AML-193 (cell line): ENCODE measurements around the gene MAP2K5.
"Not testable (repeated sequence)": the region's sequence is repeated elsewhere in the genome, so short reads cannot be mapped to it uniquely, and the experiment has no call there.

Experiments
- DNase-seq, 2 experiments: peaks; one replicate each; lab custom pipeline; 2025; lab: John Stamatoyannopoulos, UW

The MAP2K5 gene

DNA sequence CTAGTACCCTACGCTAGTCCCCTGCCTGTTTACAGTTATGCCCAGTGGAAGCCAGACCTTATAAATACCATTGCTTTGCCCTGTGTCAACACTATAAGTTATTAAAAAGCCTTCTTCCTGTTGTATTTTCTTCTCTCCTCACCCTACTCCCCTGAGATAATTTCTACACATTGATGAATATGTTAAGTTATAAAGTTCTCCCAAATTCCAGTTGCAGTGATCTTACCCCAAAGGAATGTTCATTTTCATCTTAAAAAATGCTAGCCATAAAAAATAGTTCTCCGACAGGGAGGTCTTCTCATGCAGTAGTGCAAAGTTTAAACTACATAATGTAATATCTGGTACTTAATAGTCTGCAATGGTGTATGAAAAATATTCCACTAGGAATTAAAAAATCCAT lies 58.6 kb downstream of the MAP2K5 start:
- no peak for DNase-seq

- no peak for DNase-seq
These were observed 60.6 kb downstream of the MAP2K5 start for GRCh38 chr15:67603063-67603462.

DNA sequence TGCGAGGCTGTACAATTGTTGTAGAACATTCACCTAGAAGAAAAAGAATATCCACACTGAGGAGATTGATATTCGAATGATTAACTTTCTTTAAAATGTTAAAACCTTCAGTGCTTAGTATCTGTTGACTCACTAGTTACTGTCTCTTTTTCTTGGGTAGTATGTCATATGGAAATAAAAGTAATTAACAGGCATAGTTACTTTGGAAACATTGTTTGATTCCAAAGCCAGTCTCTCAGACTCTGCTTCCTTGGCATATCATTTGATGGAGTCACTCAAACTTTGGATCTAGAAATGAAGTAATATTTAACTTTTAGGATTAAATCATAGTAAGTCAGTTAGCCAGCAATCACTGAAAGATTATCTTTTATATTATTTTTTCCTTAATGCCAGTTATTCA lies 63.4 kb downstream of the MAP2K5 start:
- DNase-seq: no peak

GRCh38 chr15:67606742-67607141 lies 64.2 kb downstream of the MAP2K5 start:
- no peak for DNase-seq

GRCh38 chr15:67607329-67607728 lies 64.8 kb downstream of the MAP2K5 start:
- no peak for DNase-seq

- no peak for DNase-seq
These were observed 65.6 kb downstream of the MAP2K5 start for GRCh38 chr15:67607959-67608637.

DNA sequence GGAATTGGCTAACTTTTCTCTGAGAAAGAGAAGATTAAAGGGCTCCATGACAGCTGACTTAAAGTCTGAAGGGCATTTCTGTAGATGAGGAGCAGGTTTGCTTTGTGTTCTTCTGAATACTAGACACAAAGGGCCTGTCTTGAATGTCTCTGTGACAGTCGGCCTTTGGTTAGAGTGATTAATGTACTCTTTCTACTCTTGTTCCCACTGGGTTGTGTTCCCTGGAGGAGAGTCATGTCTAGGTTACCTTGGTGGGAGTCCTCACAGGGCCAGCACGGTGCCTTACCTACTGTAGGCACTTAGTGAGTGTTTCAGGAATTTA lies 66.1 kb downstream of the MAP2K5 start:
- DNase-seq: no peak

DNA sequence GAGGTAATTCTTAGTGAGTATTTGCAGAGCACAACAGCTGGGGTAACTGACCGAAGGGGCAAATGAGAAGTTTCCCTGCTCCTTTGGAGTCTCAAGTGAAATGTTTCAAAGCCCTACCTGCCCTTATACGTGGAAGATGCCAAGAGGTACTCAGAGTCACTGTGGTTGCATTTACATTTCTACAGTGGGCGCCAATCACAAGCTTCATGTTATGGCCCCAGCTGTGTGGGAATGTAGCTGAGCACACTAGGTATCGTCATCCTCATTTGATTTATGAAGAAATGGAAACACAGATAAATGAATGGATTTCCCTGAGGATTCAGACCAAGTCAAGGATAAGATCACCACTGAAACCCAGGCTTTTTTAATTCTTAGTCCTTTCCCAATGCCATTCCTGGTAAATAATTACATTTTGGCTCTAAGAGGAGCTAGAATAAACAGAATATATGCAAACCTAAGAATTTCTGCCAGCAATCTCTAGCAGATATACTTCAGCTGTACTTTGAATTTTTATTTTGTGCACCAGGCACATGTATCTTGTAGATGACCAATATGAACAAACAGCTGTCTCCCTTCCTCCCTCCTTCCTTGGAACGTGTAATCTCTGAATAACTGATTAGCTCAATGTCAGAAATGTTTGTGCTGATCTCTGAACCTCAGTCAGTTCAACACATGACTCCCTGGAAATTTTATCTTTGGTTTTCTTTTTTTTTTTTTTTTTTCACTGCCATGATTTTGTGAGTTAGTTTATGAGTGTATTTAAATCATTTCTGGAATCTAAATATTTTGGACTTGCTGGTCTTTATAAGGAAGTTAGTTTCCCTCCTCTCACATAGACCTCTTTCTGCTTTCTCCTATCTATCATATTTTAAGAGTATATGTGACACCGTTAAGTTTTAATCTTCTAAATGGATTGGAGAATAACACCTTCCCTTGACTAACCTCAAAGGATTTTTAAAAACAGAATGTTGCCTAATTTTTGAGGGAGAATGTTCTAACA lies 69.2 kb downstream of the MAP2K5 start:
- no peak for DNase-seq

GRCh38 chr15:67613211-67613610 lies 70.7 kb downstream of the MAP2K5 start:
- no peak for DNase-seq

DNA sequence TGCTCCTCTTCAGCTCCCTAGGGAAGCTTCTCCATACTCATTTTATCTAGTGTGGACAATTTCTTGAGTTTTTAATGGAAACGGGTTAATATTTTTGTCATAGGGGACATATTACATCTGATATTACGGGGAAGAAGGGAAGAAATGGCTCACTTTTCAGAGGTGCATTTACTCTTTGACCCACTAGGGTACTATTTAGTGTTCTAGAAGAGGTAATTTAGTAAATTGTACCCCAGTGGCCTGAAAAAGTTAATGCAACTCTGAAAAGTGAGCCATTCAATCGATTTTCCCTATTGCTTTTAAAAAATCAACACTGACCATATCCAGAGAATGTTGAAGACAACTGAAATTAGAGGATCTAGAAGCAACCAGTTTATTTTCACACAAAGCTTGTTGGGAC lies 71.2 kb downstream of the MAP2K5 start:
- no peak for DNase-seq

DNA sequence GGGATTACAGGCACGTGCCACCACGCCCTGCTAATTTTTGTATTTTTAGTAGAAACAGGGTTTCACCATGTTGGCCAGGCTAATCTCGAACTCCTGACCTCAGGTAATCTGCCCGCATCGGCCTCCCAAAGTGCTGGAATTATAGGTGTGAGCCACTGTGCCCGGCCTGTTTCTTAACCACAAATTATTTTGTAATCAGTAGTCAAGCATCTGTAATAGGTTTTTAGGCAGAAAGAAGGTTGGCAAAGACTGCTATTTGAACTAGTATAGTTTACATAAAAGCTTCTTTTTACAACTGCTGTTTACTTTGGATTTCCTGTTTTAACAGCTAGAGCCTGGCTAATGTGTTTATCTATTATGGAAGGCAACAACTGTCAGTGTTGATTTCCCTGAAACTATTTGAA lies 72.6 kb downstream of the MAP2K5 start:
- DNase-seq: not testable (repeated sequence)

- DNase-seq: no peak
These were observed 75.8 kb downstream of the MAP2K5 start for GRCh38 chr15:67618297-67618696.

DNA sequence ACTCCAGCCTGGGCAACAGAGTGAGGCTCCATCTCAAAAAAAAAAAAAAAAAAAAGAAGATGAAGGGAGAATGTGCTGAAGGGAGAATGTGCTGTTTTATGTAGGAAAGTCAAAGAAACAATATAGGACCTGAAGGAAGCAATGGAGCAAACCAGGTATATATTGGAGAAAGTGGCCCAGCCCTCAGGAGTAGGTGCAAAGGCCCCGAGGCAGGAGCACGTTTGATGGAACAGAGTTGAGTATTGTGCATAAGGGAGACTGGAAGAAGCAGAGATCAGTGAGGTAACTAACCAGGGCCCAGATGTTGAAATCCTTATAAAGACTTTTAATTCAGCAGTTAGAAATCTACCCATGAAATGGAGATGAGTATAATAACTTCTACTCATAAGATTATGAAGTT lies 79.6 kb downstream of the MAP2K5 start:
- no peak for DNase-seq

- DNase-seq: no peak
These were observed 89.8 kb downstream of the MAP2K5 start for GRCh38 chr15:67632261-67632660.

- DNase-seq: not testable (repeated sequence)
These were observed 93.4 kb downstream of the MAP2K5 start for GRCh38 chr15:67635950-67636349.

DNA sequence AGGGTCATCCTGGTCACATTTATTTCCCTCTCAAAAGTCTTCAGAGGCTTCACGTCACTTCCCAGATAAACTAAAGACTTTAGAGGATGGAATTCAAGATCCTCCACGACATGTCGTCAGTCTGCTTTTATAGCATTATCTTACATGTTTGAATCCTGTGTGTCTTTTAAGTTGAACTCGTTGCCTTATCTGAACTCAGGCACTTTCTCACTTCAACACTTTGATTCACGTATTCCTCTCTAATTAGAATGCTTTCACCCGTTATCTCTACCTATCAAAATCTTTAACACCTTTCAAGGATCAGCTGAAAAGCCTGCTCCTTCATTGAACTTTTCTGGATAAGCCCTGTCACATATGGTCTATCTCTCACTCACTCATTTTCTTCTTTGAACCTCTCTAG lies 97.1 kb downstream of the MAP2K5 start:
- DNase-seq: no peak

GRCh38 chr15:67641453-67641852 lies 99.0 kb downstream of the MAP2K5 start:
- DNase-seq: no peak

- no peak for DNase-seq
These were observed 104.3 kb downstream of the MAP2K5 start for GRCh38 chr15:67646847-67647246.

DNA sequence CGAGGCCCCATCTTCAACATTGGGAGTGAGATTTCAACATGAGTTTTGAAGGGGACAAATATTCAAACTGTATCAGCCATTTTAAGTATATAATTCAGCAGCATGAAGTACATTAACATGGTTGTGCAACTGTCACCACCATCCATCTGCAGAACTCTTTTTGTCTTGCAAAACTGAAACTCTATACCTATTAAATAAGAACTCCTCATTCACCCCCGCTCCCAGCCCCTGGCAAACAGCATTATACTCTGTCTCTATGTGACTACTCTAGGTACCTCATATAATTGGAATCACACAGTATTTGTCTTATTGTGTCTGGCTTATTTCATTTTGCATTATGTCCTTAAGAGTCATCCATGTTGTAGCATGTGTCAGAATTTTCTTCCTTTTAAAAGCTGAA lies 110.1 kb downstream of the MAP2K5 start:
- no peak for DNase-seq

DNA sequence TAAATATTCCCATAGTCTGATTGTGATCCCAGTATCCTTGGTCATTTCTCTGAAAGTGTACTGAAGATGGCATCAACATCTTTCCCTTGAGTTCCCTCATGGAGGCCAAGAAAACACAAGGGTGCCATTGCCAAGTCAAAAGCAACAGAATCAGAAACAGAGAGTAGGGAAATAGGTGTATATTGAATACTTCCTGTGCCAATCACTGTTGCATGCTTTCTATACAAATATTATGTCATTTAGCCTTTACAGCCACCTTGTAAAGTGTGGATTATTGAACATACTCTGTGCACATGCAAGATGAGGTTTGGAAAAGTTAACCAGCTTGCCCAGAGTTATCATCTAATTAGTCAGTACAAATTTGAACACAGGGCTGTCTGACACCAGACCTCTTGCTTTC lies 117.9 kb downstream of the MAP2K5 start:
- no peak for DNase-seq

DNA sequence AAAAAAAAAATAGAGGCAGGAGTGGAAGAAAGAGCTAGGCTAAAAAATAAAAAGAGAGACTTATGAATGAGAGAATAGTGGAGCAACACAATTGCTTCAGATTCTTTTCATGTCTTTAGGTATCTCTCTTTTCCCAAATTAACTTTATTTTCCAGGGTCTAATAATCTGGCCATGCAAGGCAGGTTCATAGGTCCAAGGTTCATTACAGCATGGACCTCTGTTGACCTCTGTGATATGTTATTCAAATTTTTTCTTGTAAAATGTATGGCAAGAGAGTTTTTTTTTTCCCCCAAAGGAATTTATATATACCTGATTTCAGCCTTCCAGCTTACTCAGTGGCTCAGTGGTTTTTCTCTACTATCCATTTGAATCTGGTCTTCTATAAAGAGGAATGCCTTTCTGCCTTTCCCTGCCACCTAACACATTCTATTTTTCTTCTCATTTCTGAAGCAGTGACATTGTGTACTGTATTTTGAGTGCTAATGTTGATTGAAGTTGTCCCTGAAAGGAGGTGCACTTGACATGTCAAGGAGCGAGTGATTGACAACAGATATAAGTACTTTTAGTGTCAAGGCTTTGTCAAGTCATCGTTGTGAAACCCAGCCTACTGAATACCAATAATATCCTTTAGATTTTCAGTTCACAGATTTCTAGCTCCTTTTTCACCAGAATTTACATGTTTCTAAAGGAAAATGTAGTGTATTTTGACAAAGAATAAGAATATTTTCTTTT lies 118.5 kb downstream of the MAP2K5 start:
- DNase-seq: no peak

- DNase-seq: no peak
These were observed 128.3 kb downstream of the MAP2K5 start for GRCh38 chr15:67670647-67671305.
